HepG2 (cell line): Measurements from ENCODE around the gene H3-3A. TPM values are rescaled to one million over a fixed set of nuclear protein-coding genes. Genes with fewer than 3 reads are reported as not detected.

Experiments used
- ATAC-seq: fragments of 200-7000 bp; cut with Tn5 transposase; 3 replicates; pipeline ENCODE4 v1.9.1; 2020; ENCODE audit warnings: mild to moderate bottlenecking, moderate library complexity
- BruUV-seq: library from RNA; stranded (reverse); fragments of 400-500 nt; replicated peaks from 2 replicates; lab custom pipeline; 2021; lab: Mats Ljungman, UMichigan
- CTCF ChIA-PET: fragments of 300-600 bp; formaldehyde crosslinking; extraction: SDS; loops from one replicate; lab custom pipeline; 2021; ENCODE audit warnings: low total read pairs, inconsistent platforms, low intra/inter-chr PET ratio; lab: Yijun Ruan, JAX
- POLR2A ChIA-PET: fragments of 350-600 bp; sonication (Branson Sonifier 250); formaldehyde crosslinking; loops from one replicate; lab custom pipeline; 2020; ENCODE audit warnings: antibody characterized with exemption, inconsistent platforms; lab: Yijun Ruan, JAX
- DNase-seq: peaks from one replicate; pipeline ENCODE4 v3.0.0-alpha.2; 2015; ENCODE audit warnings: low spot score
- FAIRE-seq: peaks from 3 replicates; lab custom pipeline; 2011; peaks lifted over from hg19 to GRCh38; lab: Jason Lieb, UNC
- H2AFZ ChIP-seq: one replicate; pipeline ENCODE4 v1.6.1; 2011; ENCODE audit warnings: low read length, inconsistent platforms
- H3K27ac ChIP-seq: fragments of 300-600 bp; 3 replicates; pipeline ENCODE4 v1.8.0; 2011; ENCODE audit warnings: mixed run types, mild to moderate bottlenecking, mixed read lengths, low read length, inconsistent platforms; ENCODE audit not compliant: insufficient read depth; ENCODE audit errors: extremely low read length
- H3K27me3 ChIP-seq, 2 experiments: fragments of 200-600 bp in 1 of 2; 2 replicates in 1 of 2; 3 replicates in 1 of 2; pipeline versions ENCODE4 v1.6.0 to v1.8.0; 2011; ENCODE audit warnings: low read length in 2 of 2, mild to moderate bottlenecking in 2 of 2, moderate library complexity in 2 of 2, inconsistent platforms in 1 of 2; ENCODE audit not compliant: insufficient read depth in 2 of 2, control insufficient read depth in 1 of 2
- H3K36me3 ChIP-seq, 2 experiments: fragments of 200-600 bp in 1 of 2; replicated peaks in 1 of 2; 2 replicates in 1 of 2; 3 replicates in 1 of 2; pipeline versions ENCODE4 v1.5.1 to v1.8.0; 2011; ENCODE audit warnings: low read length in 2 of 2, inconsistent platforms in 1 of 2; ENCODE audit not compliant: insufficient read depth in 2 of 2, control insufficient read depth in 1 of 2
- H3K4me1 ChIP-seq: 2 replicates; pipeline ENCODE4 v1.5.1; 2012; ENCODE audit warnings: low read length, inconsistent platforms; ENCODE audit not compliant: insufficient read depth
- H3K4me2 ChIP-seq: 2 replicates; pipeline ENCODE4 v1.6.0; 2011; ENCODE audit warnings: low read depth, low read length, inconsistent platforms
- H3K4me3 ChIP-seq, 3 experiments: fragments of 200-600 bp in 1 of 3; sonication (generic), shearing (Covaris generic) in 1 of 3; replicated peaks in 1 of 3; 2 replicates each; pipeline ENCODE4 v1.5.1; 2011 to 2016; ENCODE audit warnings: low read length in 3 of 3, inconsistent platforms in 2 of 3, low read depth in 2 of 3, mild to moderate bottlenecking in 2 of 3, control low read depth in 1 of 3, mixed read lengths in 1 of 3; ENCODE audit not compliant: insufficient read depth in 1 of 3
- H3K79me2 ChIP-seq: one replicate; pipeline ENCODE4 v1.6.1; 2011; ENCODE audit warnings: low read length, inconsistent platforms; ENCODE audit not compliant: insufficient read depth
- H3K9ac ChIP-seq: 2 replicates; pipeline ENCODE4 v1.6.0; 2011; ENCODE audit warnings: mild to moderate bottlenecking, low read depth, low read length, inconsistent platforms; ENCODE audit not compliant: insufficient read depth
- H3K9me3 ChIP-seq: 2 replicates; pipeline ENCODE4 v1.5.1; 2012; ENCODE audit warnings: mild to moderate bottlenecking, low read length
- H4K20me1 ChIP-seq: 2 replicates; pipeline ENCODE4 v1.6.0; 2011; ENCODE audit warnings: inconsistent platforms, mild to moderate bottlenecking, low read length, moderate library complexity; ENCODE audit not compliant: insufficient read depth
- ESRRA ChIP-seq: sonication (generic); formaldehyde crosslinking; IDR thresholded peaks from 2 replicates; pipeline ENCODE4 v1.5.1; 2020; ENCODE audit warnings: mild to moderate bottlenecking, low read depth, missing genetic modification reagents
- MEF2D ChIP-seq: sonication (generic); formaldehyde crosslinking; IDR thresholded peaks from 2 replicates; pipeline ENCODE4 v1.5.1; 2020; ENCODE audit warnings: mild to moderate bottlenecking, missing genetic modification reagents
- PHF20 ChIP-seq: sonication (generic); formaldehyde crosslinking; IDR thresholded peaks from 2 replicates; pipeline ENCODE4 v1.5.0; 2020; ENCODE audit warnings: mild to moderate bottlenecking, missing genetic modification reagents
- SAP130 ChIP-seq: IDR thresholded peaks from 2 replicates; pipeline ENCODE4 v1.6.1; 2016; ENCODE audit warnings: low read depth
- SOX13 ChIP-seq, 3 experiments: fragments of 450-650 bp in 1 of 3; sonication (generic) in 1 of 3; formaldehyde crosslinking in 1 of 3; IDR thresholded peaks in 2 of 3; conservative IDR thresholded peaks in 1 of 3; 2 replicates each; pipeline versions ENCODE4 v1.5.0 to v1.6.1; 2016 to 2020; ENCODE audit warnings: antibody characterized with exemption in 1 of 3, mild to moderate bottlenecking in 1 of 3, missing compliant biosample characterization in 1 of 3, missing genetic modification reagents in 1 of 3, moderate library complexity in 1 of 3
- TOE1 ChIP-seq: sonication (generic); formaldehyde crosslinking; IDR thresholded peaks from 2 replicates; pipeline ENCODE4 v1.4.0; 2020; ENCODE audit warnings: mild to moderate bottlenecking, missing genetic modification reagents
- ZBTB42 ChIP-seq: sonication (generic); formaldehyde crosslinking; IDR thresholded peaks from 2 replicates; pipeline ENCODE4 v1.5.0; 2020; ENCODE audit warnings: mild to moderate bottlenecking, missing genetic modification reagents
- ZFP62 ChIP-seq: sonication (generic); formaldehyde crosslinking; IDR thresholded peaks from 2 replicates; pipeline ENCODE4 v1.4.0; 2020; ENCODE audit warnings: missing genetic modification reagents
- ZNF777 ChIP-seq: sonication (generic); formaldehyde crosslinking; IDR thresholded peaks from 2 replicates; pipeline ENCODE4 v1.4.0; 2020; ENCODE audit warnings: missing genetic modification reagents
- WGBS: methylation state at CpG from one replicate; pipeline ENCODE4 v1.1.6; 2017; ENCODE audit warnings: low lambda C conversion rate; 5-methylcytosine and 5-hydroxymethylcytosine counted together
- in situ Hi-C: cut with HindIII; loops from 2 replicates; pipeline ENCODE4 v1.10.0; 2017; ENCODE audit warnings: low pct_unique_long_range_greater_than_20kb; ENCODE audit not compliant: extremely low pct_ligation_motif_present
- intact Hi-C: fragments of 100-400 bp; cut with micrococcal nuclease; formaldehyde crosslinking; loops from one replicate; pipeline ENCODE4 v1.10.0; 2022; ENCODE audit not compliant: unreplicated experiment
- polyA plus RNA-seq, 8 experiments: library from polyadenylated mRNA; depleted of rRNA in 3 of 8; stranded (reverse) in 7 of 8; unstranded in 1 of 8; fragments of >200 nt; fragmentation: Illumina TruSeq in 4 of 8; extraction: Trizol in 4 of 8; gene quantifications; 2 replicates each; pipeline versions ENCODE4 v1.2.1 to v1.2.3, GENCODE V29; 2011 to 2016; ENCODE audit warnings: low read depth in 4 of 8, missing spikeins in 1 of 8, mixed read lengths in 1 of 8; ENCODE audit not compliant: insufficient read depth in 1 of 8
- total RNA-seq, 5 experiments: library from RNA; depleted of rRNA; stranded (reverse); fragments of >200 nt; fragmentation: Illumina TruSeq; extraction: Trizol; gene quantifications; 2 replicates each; pipeline ENCODE4 v1.2.3, GENCODE V29; 2016; ENCODE audit warnings: low read depth in 1 of 5
- TF ChIP-seq, protein P1 (sequence below): sonication (generic); formaldehyde crosslinking; IDR thresholded peaks from 2 replicates; pipeline ENCODE4 v1.5.1; 2020; ENCODE audit warnings: missing genetic modification reagents, mild to moderate bottlenecking, borderline replicate concordance
- TF ChIP-seq, protein P2 (sequence below): sonication (generic); formaldehyde crosslinking; IDR thresholded peaks from 2 replicates; pipeline ENCODE4 v1.9.0; 2021; ENCODE audit warnings: missing genetic modification reagents, borderline replicate concordance
- TF ChIP-seq, protein P3 (sequence below): sonication (generic); formaldehyde crosslinking; IDR thresholded peaks from 2 replicates; pipeline ENCODE4 v1.4.0; 2020; ENCODE audit warnings: low read depth, missing genetic modification reagents

The H3-3A gene
- total and polyA plus RNA-seq, 2 of the 13 experiments (the other 11 are each of a cell fraction or from before 2014, with no cell fraction given) = 221 to 320 TPM

DNA sequence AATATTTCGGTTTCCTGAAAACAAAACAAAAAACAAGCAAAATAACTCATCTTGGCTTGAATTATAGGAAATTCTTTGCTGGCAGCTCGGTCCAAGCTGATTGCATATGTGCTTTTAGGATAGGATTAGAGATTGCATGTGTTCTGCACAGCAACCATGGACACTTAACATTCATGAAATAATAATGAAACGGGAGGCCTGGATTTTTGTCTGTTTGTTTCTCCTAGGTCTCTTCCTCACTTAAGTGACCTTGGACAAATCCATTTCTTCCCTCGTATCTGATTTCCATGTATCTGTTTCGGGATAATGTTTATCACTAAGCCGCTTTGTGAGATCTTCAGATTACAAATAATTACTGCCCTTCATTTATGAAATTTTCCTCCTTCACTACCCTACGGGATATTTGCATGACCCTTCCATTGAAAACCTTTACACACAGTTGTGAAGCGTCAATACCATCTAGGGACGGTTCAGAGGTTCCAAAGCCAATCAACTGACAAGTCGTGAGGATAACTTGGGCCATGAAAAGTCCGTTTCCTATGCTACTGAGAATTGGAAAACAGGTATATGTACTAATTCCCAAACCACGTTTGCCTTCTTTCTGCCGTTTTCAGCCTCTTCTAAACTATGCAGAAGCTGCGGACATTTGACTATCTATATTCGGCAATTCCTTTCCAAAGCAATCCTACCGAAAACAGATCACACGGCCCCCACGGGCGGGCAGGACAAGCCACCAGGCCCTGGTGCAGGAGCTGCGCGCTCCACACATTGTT, 1.3 kb upstream of the H3-3A start:
- Histone ChIP-seq H3K4me1 (peaks cover 25% of the 10 kb centered on the region), H3K4me2 (peak overlapping the region; percentile 97), H3K27me3 (no peaks in the 10 kb centered on the region; a peak in 1 of 5 replicates), H2AFZ (no peak overlapping the region), H3K4me3 (peak overlapping the region; percentile 67 to 95 (median 92)), H3K79me2 (peaks cover 35% of the 10 kb centered on the region), H3K9me3 (no peaks in the 10 kb centered on the region), H3K36me3 (peaks cover 1 to 10% of the 10 kb centered on the region in 2 experiments; a peak in 3 of 5 replicates), H4K20me1 (peaks cover 30% of the 10 kb centered on the region), H3K27ac (peak overlapping the region; percentile 98), H3K9ac (peak overlapping the region; percentile 97)
- ATAC-seq = 0 out of 3 replicates have a peak, but pooled peaks have one; percentile 1
- BruUV-seq = TSS peak; percentile 75
- no peak for DNase-seq
- in situ Hi-C loops (no loop called here), intact Hi-C loops (loop anchor here (5.0 kb wide), 1 partner anchor 34 kb away; no protein-coding TSS in a partner anchor)
- FAIRE-seq = no peak
- WGBS = 10% methylated on average over 20 of the region's 21 CpGs
- ChIA-PET CTCF (no interaction called here), POLR2A (interaction anchor here (0.8 to 3.9 kb wide), 21 partner anchors 8 to 633 kb away, joined by 3 to 45 read pairs (median 7); partner anchors contain the start of genes LBR, PYCR2, SDE2 and TMEM63A)
- TF ChIP-seq MEF2D (CRISPR knock-in tag) = peak; percentile 37; the same call in 1 of the 2 replicates
- TF ChIP-seq, protein P1, sequence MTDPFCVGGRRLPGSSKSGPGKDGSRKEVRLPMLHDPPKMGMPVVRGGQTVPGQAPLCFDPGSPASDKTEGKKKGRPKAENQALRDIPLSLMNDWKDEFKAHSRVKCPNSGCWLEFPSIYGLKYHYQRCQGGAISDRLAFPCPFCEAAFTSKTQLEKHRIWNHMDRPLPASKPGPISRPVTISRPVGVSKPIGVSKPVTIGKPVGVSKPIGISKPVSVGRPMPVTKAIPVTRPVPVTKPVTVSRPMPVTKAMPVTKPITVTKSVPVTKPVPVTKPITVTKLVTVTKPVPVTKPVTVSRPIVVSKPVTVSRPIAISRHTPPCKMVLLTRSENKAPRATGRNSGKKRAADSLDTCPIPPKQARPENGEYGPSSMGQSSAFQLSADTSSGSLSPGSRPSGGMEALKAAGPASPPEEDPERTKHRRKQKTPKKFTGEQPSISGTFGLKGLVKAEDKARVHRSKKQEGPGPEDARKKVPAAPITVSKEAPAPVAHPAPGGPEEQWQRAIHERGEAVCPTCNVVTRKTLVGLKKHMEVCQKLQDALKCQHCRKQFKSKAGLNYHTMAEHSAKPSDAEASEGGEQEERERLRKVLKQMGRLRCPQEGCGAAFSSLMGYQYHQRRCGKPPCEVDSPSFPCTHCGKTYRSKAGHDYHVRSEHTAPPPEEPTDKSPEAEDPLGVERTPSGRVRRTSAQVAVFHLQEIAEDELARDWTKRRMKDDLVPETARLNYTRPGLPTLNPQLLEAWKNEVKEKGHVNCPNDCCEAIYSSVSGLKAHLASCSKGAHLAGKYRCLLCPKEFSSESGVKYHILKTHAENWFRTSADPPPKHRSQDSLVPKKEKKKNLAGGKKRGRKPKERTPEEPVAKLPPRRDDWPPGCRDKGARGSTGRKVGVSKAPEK = no peak
- TF ChIP-seq, protein P2, sequence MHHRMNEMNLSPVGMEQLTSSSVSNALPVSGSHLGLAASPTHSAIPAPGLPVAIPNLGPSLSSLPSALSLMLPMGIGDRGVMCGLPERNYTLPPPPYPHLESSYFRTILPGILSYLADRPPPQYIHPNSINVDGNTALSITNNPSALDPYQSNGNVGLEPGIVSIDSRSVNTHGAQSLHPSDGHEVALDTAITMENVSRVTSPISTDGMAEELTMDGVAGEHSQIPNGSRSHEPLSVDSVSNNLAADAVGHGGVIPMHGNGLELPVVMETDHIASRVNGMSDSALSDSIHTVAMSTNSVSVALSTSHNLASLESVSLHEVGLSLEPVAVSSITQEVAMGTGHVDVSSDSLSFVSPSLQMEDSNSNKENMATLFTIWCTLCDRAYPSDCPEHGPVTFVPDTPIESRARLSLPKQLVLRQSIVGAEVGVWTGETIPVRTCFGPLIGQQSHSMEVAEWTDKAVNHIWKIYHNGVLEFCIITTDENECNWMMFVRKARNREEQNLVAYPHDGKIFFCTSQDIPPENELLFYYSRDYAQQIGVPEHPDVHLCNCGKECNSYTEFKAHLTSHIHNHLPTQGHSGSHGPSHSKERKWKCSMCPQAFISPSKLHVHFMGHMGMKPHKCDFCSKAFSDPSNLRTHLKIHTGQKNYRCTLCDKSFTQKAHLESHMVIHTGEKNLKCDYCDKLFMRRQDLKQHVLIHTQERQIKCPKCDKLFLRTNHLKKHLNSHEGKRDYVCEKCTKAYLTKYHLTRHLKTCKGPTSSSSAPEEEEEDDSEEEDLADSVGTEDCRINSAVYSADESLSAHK (CRISPR knock-in tag) = no peak
- TF ChIP-seq ZBTB42 (CRISPR knock-in tag) = 0 out of 2 replicates have a peak, but pooled peaks have one; percentile 22
- TF ChIP-seq TOE1 (CRISPR knock-in tag) = no peak
- no peak for TF ChIP-seq ZNF777 (CRISPR knock-in tag)
- no peak for TF ChIP-seq ZFP62 (CRISPR knock-in tag)
- TF ChIP-seq, protein P3, sequence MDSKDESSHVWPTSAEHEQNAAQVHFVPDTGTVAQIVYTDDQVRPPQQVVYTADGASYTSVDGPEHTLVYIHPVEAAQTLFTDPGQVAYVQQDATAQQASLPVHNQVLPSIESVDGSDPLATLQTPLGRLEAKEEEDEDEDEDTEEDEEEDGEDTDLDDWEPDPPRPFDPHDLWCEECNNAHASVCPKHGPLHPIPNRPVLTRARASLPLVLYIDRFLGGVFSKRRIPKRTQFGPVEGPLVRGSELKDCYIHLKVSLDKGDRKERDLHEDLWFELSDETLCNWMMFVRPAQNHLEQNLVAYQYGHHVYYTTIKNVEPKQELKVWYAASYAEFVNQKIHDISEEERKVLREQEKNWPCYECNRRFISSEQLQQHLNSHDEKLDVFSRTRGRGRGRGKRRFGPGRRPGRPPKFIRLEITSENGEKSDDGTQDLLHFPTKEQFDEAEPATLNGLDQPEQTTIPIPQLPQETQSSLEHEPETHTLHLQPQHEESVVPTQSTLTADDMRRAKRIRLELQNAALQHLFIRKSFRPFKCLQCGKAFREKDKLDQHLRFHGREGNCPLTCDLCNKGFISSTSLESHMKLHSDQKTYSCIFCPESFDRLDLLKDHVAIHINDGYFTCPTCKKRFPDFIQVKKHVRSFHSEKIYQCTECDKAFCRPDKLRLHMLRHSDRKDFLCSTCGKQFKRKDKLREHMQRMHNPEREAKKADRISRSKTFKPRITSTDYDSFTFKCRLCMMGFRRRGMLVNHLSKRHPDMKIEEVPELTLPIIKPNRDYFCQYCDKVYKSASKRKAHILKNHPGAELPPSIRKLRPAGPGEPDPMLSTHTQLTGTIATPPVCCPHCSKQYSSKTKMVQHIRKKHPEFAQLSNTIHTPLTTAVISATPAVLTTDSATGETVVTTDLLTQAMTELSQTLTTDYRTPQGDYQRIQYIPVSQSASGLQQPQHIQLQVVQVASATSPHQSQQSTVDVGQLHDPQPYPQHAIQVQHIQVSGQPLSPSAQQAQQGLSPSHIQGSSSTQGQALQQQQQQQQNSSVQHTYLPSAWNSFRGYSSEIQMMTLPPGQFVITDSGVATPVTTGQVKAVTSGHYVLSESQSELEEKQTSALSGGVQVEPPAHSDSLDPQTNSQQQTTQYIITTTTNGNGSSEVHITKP (CRISPR knock-in tag) = 0 out of 2 replicates have a peak, but pooled peaks have one; percentile 45
- no peak for TF ChIP-seq PHF20 (CRISPR knock-in tag)
- no peak for TF ChIP-seq ESRRA (CRISPR knock-in tag)
- no peak for TF ChIP-seq SOX13 (IDR thresholded peaks at IDR 0.05)
- TF ChIP-seq SOX13 (CRISPR knock-in tag; conservative IDR thresholded peaks at IDR 0.05 in 1 of 2, IDR thresholded peaks at IDR 0.05 in 1 of 2) = no peak
- TF ChIP-seq SAP130 = peak; percentile 38; the same call in 1 of the 2 replicates
